Spleen (tissue), 7 donors: Measurements from ENCODE around the gene HECW1.

Experiments
- POLR2A ChIP-seq, 3 donors: fragments of 450-650 bp; IDR thresholded peaks; one replicate each; pipeline ENCODE4 v1.5.1; 2017; ENCODE audit warnings: antibody characterized with exemption in 3 of 3, mild to moderate bottlenecking in 1 of 3
- POLR2AphosphoS5 ChIP-seq, 3 donors: sonication (generic); formaldehyde crosslinking; IDR thresholded peaks; one replicate each; pipeline ENCODE4 v1.5.1; 2017; ENCODE audit warnings: antibody characterized with exemption in 3 of 3
- TF ChIP-seq, protein P1 (sequence below), 11 experiments: fragments of 200-600 bp in 7 of 11; fragments of 450-650 bp in 4 of 11; sonication (generic) in 4 of 11; IDR thresholded peaks in 8 of 11; conservative IDR thresholded peaks in 3 of 11; 1 replicate in 7 of 11; 2 replicates in 4 of 11; pipeline versions ENCODE4 v1.4.0 to v1.8.0; 2016 to 2021; ENCODE audit warnings: antibody characterized with exemption in 11 of 11, inconsistent platforms in 4 of 11, mild to moderate bottlenecking in 1 of 11
- donor health status: DM: no; HTN: no; CAD: no; lungs with moderate emphysema.
- donor health status: DM: no; HTN: no; CAD: no.
- donor health status: DM: no; HTN: no; CAD: no.

DNA sequence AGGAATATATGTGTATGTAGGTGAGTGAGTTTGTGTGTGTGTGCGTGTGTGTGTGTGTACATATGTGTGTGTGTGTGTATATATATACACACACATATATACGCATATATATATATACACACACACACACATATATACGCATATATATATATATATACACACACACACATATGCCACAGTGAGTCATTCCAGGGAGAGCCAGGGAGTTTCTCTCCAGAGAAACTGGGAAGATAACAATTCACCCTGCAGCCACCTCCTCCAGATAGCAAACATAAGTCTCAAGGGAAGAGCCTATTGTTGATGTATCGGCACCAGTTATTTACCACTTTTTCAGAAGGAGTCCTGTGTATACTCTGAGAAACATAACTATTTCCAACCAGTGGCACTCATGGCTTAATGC is 368.1 kb downstream of the HECW1 start:
- no peak for TF ChIP-seq POLR2A (IDR thresholded peaks at IDR 0.05)
- TF ChIP-seq, protein P1, sequence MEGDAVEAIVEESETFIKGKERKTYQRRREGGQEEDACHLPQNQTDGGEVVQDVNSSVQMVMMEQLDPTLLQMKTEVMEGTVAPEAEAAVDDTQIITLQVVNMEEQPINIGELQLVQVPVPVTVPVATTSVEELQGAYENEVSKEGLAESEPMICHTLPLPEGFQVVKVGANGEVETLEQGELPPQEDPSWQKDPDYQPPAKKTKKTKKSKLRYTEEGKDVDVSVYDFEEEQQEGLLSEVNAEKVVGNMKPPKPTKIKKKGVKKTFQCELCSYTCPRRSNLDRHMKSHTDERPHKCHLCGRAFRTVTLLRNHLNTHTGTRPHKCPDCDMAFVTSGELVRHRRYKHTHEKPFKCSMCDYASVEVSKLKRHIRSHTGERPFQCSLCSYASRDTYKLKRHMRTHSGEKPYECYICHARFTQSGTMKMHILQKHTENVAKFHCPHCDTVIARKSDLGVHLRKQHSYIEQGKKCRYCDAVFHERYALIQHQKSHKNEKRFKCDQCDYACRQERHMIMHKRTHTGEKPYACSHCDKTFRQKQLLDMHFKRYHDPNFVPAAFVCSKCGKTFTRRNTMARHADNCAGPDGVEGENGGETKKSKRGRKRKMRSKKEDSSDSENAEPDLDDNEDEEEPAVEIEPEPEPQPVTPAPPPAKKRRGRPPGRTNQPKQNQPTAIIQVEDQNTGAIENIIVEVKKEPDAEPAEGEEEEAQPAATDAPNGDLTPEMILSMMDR (IDR thresholded peaks at IDR 0.05 in 8 of 11, conservative IDR thresholded peaks at IDR 0.05 in 3 of 11), result no peak
- TF ChIP-seq POLR2AphosphoS5 (IDR thresholded peaks at IDR 0.05), result no peak
